ENCODE measurements around the gene EDN2.

DNA sequence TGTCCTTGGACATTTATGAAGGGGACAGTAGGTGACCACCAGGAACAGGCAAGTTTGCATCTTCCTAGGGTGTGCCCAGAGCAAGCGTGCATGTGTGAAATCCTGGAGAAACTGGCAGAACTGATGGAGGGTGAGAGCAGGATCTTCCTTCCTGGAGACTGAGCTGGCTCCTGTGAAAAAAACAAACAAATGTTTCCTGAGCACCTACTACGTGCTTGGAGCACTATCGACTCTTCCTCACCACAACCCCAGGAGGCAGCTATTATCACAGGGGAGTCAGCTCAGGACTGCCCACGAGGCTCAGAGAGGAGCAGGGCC lies 1.5 kb upstream of the EDN2 start:
- TF ChIP-seq, protein P1, sequence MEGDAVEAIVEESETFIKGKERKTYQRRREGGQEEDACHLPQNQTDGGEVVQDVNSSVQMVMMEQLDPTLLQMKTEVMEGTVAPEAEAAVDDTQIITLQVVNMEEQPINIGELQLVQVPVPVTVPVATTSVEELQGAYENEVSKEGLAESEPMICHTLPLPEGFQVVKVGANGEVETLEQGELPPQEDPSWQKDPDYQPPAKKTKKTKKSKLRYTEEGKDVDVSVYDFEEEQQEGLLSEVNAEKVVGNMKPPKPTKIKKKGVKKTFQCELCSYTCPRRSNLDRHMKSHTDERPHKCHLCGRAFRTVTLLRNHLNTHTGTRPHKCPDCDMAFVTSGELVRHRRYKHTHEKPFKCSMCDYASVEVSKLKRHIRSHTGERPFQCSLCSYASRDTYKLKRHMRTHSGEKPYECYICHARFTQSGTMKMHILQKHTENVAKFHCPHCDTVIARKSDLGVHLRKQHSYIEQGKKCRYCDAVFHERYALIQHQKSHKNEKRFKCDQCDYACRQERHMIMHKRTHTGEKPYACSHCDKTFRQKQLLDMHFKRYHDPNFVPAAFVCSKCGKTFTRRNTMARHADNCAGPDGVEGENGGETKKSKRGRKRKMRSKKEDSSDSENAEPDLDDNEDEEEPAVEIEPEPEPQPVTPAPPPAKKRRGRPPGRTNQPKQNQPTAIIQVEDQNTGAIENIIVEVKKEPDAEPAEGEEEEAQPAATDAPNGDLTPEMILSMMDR (IDR thresholded peaks at IDR 0.05; ENCODE audit: control extremely low read depth in 1 of 3, insufficient read depth in 1 of 3, low read depth in 1 of 3, low read length in 3 of 3) = no peak
- no peak for TF ChIP-seq POLR2A (IDR thresholded peaks at IDR 0.05; ENCODE audit: control extremely low read depth in 1 of 2, low read depth in 2 of 2, low read length in 2 of 2)
- no peak for TF ChIP-seq CREB1 (IDR thresholded peaks at IDR 0.05)
- TF ChIP-seq CEBPB (IDR thresholded peaks at IDR 0.05; ENCODE audit: low read depth, low read length) = no peak
- TF ChIP-seq RFX5 (IDR thresholded peaks at IDR 0.05; ENCODE audit: borderline replicate concordance, low read depth, low read length) = no peak
- TF ChIP-seq GTF2F1 (IDR thresholded peaks at IDR 0.05; ENCODE audit: borderline replicate concordance, low read depth, low read length) = no peak
- TF ChIP-seq YY1 (IDR thresholded peaks at IDR 0.05; ENCODE audit: low read depth, low read length) = no peak
- TF ChIP-seq POLR2AphosphoS5 (IDR thresholded peaks at IDR 0.05; ENCODE audit: low read depth, low read length) = no peak
